NCI-H146 treated with DMSO at 0.1 percent for 48 hours (cell line): Measurements from ENCODE around the gene PTRH1.

Experiments used
- DNase-seq: peaks from one replicate; lab custom pipeline; 2025; ENCODE audit not compliant: unreplicated experiment; lab: John Stamatoyannopoulos, UW

Gene PTRH1

GRCh38 chr9:127698386-127698785, 17.1 kb downstream of the PTRH1 start:
- DNase-seq = no peak

GRCh38 chr9:127697575-127697974, 17.9 kb downstream of the PTRH1 start:
- DNase-seq = no peak

GRCh38 chr9:127694890-127695720, 20.4 kb downstream of the PTRH1 start:
- no peak for DNase-seq

GRCh38 chr9:127693697-127694096, 21.8 kb downstream of the PTRH1 start:
- no peak for DNase-seq

GRCh38 chr9:127693143-127693542, 22.3 kb downstream of the PTRH1 start:
- no peak for DNase-seq

GRCh38 chr9:127692071-127692470, 23.4 kb downstream of the PTRH1 start:
- no peak for DNase-seq

- DNase-seq = no peak
Measured at GRCh38 chr9:127690735-127691134, 24.7 kb downstream of the PTRH1 start.

- DNase-seq = no peak
Measured at GRCh38 chr9:127689329-127690000, 26.0 kb downstream of the PTRH1 start.

GRCh38 chr9:127686461-127687393, 28.7 kb downstream of the PTRH1 start:
- DNase-seq = no peak

GRCh38 chr9:127684576-127684975, 30.9 kb downstream of the PTRH1 start:
- no peak for DNase-seq

- no peak for DNase-seq
Measured at GRCh38 chr9:127683723-127684122, 31.7 kb downstream of the PTRH1 start.

- DNase-seq = no peak
Measured at GRCh38 chr9:127682351-127683136, 32.9 kb downstream of the PTRH1 start.

GRCh38 chr9:127680846-127681245, 34.6 kb downstream of the PTRH1 start:
- DNase-seq = no peak

GRCh38 chr9:127680226-127680625, 35.2 kb downstream of the PTRH1 start:
- no peak for DNase-seq

- no peak for DNase-seq
Measured at GRCh38 chr9:127679506-127679905, 36.0 kb downstream of the PTRH1 start.

- DNase-seq = no peak
Measured at GRCh38 chr9:127676638-127677037, 38.8 kb downstream of the PTRH1 start.

GRCh38 chr9:127673234-127673633, 42.2 kb downstream of the PTRH1 start:
- DNase-seq = no peak

GRCh38 chr9:127667906-127668305, 47.6 kb downstream of the PTRH1 start:
- no peak for DNase-seq

- no peak for DNase-seq
Measured at GRCh38 chr9:127667127-127667844, 48.2 kb downstream of the PTRH1 start.
